Measurements from ENCODE around the gene NFE2L1.
"Not testable (repeated sequence)": the region's sequence is repeated elsewhere in the genome, so short reads cannot be mapped to it uniquely, and the experiment has no call there.

NFE2L1 gene

GRCh38 chr17:48047741-48048383 lies at the start of gene NFE2L1:
TSS of gene NFE2L1 (plus strand) at chr17:48048359. CDS start at chr17:48051119, 2,760 bp downstream.
- peak; percentile 99 for DNase-seq

- no peak for DNase-seq
Observed at GRCh38 chr17:47999582-47999981, 48.6 kb upstream of the NFE2L1 start.

- no peak for DNase-seq
Observed at GRCh38 chr17:48001197-48001596, 47.0 kb upstream of the NFE2L1 start.

- DNase-seq = not testable (repeated sequence)
Observed at GRCh38 chr17:48001657-48002056, 46.5 kb upstream of the NFE2L1 start.

GRCh38 chr17:48002266-48002915 lies 45.8 kb upstream of the NFE2L1 start:
- DNase-seq = peak; percentile 49

GRCh38 chr17:48002916-48003416 lies 45.2 kb upstream of the NFE2L1 start:
- DNase-seq = no peak

- no peak for DNase-seq
Observed at GRCh38 chr17:48003417-48004151, 44.6 kb upstream of the NFE2L1 start.

- DNase-seq = no peak
Observed at GRCh38 chr17:48004983-48005382, 43.2 kb upstream of the NFE2L1 start.

GRCh38 chr17:48006936-48007709 lies 41.0 kb upstream of the NFE2L1 start:
- no peak for DNase-seq

GRCh38 chr17:48010193-48010592 lies 38.0 kb upstream of the NFE2L1 start:
- DNase-seq = no peak

- DNase-seq = peak; percentile 73
Observed at GRCh38 chr17:48011405-48012150, 36.6 kb upstream of the NFE2L1 start.

GRCh38 chr17:48012151-48012520 lies 36.0 kb upstream of the NFE2L1 start:
- peak; percentile 77 for DNase-seq

- no peak for DNase-seq
Observed at GRCh38 chr17:48012654-48013053, 35.5 kb upstream of the NFE2L1 start.

GRCh38 chr17:48013876-48014594 lies 34.1 kb upstream of the NFE2L1 start:
- DNase-seq = no peak

- DNase-seq = no peak
Observed at GRCh38 chr17:48014595-48015111, 33.5 kb upstream of the NFE2L1 start.

- no peak for DNase-seq
Observed at GRCh38 chr17:48016112-48016511, 32.0 kb upstream of the NFE2L1 start.

GRCh38 chr17:48017817-48018158 lies 30.4 kb upstream of the NFE2L1 start:
- not testable (repeated sequence) for DNase-seq

GRCh38 chr17:48021934-48022333 lies 26.2 kb upstream of the NFE2L1 start:
- no peak for DNase-seq

- DNase-seq = no peak
Observed at GRCh38 chr17:48022901-48023300, 25.3 kb upstream of the NFE2L1 start.

- DNase-seq = peak; percentile 59
Observed at GRCh38 chr17:48023400-48024148, 24.6 kb upstream of the NFE2L1 start.
